ENCODE results near the gene RNF214. TPM values are rescaled to one million over a fixed set of nuclear protein-coding genes. Genes with fewer than 3 reads are reported as not detected.
A peak's percentile ranks its signal among the peaks of the same experiment; 100 is the strongest.

The RNF214 gene
- total and polyA plus RNA-seq, 2 of the 13 experiments (the other 11 are each of a cell fraction or from before 2014, with no cell fraction given) = 10.7 to 12.6 TPM

DNA sequence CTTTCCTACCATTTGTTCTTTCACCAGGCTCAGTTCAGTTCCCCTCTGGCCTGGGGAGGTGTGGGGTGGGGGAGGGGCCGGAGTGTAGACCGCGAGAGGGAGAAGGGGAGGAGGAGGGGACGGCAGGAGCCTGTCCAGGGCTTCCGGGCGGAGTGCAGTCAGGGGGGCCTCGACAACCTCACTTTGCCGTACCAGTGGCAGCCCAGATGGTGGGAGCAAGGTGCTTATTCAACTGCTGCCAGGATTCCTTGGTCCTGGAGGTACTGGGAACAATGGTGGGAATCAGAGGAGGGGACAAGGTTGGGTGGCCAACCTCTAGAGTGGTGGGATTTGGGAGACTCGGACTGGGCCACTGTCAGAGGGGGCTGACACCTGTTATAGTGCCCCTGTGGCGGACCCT lies 82.4 kb downstream of the RNF214 start:
- Histone ChIP-seq H3K27ac (ENCODE audit: extremely low read length, insufficient read depth, low read length) (no peak overlapping the region), H3K27me3 (ENCODE audit: control insufficient read depth in 1 of 2, insufficient read depth in 2 of 2, low read length in 2 of 2) (no peaks in the 10 kb centered on the region; a peak in 1 of 5 replicates), H3K79me2 (ENCODE audit: insufficient read depth, low read length) (peaks cover 4% of the 10 kb centered on the region), H3K4me1 (ENCODE audit: insufficient read depth, low read length) (peaks cover 63% of the 10 kb centered on the region), H3K9ac (ENCODE audit: insufficient read depth, low read depth, low read length) (peak overlapping the region; percentile 73), H3K4me3 (replicated peaks in 1 of 3; ENCODE audit: insufficient read depth in 1 of 3, low read depth in 2 of 3, low read length in 3 of 3) (peak overlapping the region; percentile 74 to 90 (median 88)), H3K36me3 (replicated peaks in 1 of 2; ENCODE audit: control insufficient read depth in 1 of 2, insufficient read depth in 2 of 2, low read length in 2 of 2) (no peaks in the 10 kb centered on the region), H3K9me3 (ENCODE audit: low read length) (no peaks in the 10 kb centered on the region), H4K20me1 (ENCODE audit: insufficient read depth, low read length) (no peaks in the 10 kb centered on the region), H2AFZ (ENCODE audit: low read length) (no peak overlapping the region), H3K4me2 (ENCODE audit: low read depth, low read length) (peak overlapping the region; percentile 100)
- ATAC-seq (peak; percentile 12), FAIRE-seq (no peak), DNase-seq (ENCODE audit: low spot score) (no peak)
- ChIA-PET POLR2A (interaction anchor here (2.2 to 5.8 kb wide), 2 partner anchors 12 to 13 kb away, joined by 18 to 62 read pairs; partner anchors contain the start of gene CEP164), CTCF (ENCODE audit: low intra/inter-chr PET ratio, low total read pairs) (no interaction called here)
- 5% methylated on average over 10 of the region's 10 CpGs for WGBS (ENCODE audit: low lambda C conversion rate)
- BruUV-seq (replicated peaks) = no TSS peak
- intact Hi-C loops (cut with micrococcal nuclease; ENCODE audit: unreplicated experiment) (loop anchor here (5.0 kb wide), 1 partner anchor 43 kb away; no protein-coding TSS in a partner anchor), in situ Hi-C loops (cut with HindIII; ENCODE audit: extremely low pct_ligation_motif_present, low pct_unique_long_range_greater_than_20kb) (loop anchor here (5.0 kb wide), 1 partner anchor 83 kb away; the partner anchor contains the start of genes PCSK7 and RNF214)
- no peak for TF ChIP-seq TCF7L2 (IDR thresholded peaks at IDR 0.05; ENCODE audit: low read depth, low read length)
- peak; percentile 16; the same call in 1 of the 2 replicates for TF ChIP-seq SP2 (CRISPR knock-in tag; IDR thresholded peaks at IDR 0.05)
- TF ChIP-seq, protein P1, sequence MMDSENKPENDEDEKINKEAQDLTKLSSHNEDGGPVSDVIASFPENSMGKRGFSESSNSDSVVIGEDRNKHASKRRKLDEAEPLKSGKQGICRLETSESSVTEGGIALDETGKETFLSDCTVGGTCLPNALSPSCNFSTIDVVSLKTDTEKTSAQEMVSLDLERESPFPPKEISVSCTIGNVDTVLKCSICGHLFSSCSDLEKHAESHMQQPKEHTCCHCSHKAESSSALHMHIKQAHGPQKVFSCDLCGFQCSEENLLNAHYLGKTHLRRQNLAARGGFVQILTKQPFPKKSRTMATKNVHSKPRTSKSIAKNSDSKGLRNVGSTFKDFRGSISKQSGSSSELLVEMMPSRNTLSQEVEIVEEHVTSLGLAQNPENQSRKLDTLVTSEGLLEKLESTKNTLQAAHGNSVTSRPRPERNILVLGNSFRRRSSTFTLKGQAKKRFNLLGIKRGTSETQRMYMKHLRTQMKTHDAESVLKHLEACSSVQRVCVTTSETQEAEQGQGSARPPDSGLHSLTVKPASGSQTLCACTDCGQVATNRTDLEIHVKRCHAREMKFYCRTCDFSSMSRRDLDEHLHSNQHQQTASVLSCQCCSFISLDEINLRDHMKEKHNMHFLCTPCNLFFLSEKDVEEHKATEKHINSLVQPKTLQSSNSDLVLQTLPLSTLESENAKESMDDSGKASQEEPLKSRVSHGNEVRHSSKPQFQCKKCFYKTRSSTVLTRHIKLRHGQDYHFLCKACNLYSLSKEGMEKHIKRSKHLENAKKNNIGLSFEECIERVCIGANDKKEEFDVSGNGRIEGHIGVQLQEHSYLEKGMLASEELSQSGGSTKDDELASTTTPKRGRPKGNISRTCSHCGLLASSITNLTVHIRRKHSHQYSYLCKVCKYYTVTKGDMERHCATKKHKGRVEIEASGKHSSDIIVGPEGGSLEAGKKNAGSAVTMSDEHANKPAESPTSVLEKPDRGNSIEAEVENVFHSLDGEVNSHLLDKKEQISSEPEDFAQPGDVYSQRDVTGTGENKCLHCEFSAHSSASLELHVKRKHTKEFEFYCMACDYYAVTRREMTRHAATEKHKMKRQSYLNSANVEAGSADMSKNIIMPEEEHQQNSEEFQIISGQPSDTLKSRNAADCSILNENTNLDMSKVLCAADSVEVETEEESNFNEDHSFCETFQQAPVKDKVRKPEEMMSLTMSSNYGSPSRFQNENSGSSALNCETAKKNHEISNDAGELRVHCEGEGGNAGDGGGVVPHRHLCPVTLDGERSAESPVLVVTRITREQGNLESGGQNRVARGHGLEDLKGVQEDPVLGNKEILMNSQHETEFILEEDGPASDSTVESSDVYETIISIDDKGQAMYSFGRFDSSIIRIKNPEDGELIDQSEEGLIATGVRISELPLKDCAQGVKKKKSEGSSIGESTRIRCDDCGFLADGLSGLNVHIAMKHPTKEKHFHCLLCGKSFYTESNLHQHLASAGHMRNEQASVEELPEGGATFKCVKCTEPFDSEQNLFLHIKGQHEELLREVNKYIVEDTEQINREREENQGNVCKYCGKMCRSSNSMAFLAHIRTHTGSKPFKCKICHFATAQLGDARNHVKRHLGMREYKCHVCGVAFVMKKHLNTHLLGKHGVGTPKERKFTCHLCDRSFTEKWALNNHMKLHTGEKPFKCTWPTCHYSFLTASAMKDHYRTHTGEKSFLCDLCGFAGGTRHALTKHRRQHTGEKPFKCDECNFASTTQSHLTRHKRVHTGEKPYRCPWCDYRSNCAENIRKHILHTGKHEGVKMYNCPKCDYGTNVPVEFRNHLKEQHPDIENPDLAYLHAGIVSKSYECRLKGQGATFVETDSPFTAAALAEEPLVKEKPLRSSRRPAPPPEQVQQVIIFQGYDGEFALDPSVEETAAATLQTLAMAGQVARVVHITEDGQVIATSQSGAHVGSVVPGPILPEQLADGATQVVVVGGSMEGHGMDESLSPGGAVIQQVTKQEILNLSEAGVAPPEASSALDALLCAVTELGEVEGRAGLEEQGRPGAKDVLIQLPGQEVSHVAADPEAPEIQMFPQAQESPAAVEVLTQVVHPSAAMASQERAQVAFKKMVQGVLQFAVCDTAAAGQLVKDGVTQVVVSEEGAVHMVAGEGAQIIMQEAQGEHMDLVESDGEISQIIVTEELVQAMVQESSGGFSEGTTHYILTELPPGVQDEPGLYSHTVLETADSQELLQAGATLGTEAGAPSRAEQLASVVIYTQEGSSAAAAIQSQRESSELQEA (CRISPR knock-in tag; IDR thresholded peaks at IDR 0.05; ENCODE audit: not compliant biosample characterization) = peak; percentile 26
- peak; percentile 38; the same call in 1 of the 2 replicates for TF ChIP-seq THAP11 (CRISPR knock-in tag; IDR thresholded peaks at IDR 0.05)
- TF ChIP-seq GABPB1 (CRISPR knock-in tag; IDR thresholded peaks at IDR 0.05) = peak; percentile 16; the same call in 1 of the 2 replicates
- TF ChIP-seq, protein P2, sequence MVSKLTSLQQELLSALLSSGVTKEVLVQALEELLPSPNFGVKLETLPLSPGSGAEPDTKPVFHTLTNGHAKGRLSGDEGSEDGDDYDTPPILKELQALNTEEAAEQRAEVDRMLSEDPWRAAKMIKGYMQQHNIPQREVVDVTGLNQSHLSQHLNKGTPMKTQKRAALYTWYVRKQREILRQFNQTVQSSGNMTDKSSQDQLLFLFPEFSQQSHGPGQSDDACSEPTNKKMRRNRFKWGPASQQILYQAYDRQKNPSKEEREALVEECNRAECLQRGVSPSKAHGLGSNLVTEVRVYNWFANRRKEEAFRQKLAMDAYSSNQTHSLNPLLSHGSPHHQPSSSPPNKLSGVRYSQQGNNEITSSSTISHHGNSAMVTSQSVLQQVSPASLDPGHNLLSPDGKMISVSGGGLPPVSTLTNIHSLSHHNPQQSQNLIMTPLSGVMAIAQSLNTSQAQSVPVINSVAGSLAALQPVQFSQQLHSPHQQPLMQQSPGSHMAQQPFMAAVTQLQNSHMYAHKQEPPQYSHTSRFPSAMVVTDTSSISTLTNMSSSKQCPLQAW (CRISPR knock-in tag; IDR thresholded peaks at IDR 0.05) = 0 out of 2 replicates have a peak, but pooled peaks have one; percentile 59
- TF ChIP-seq SAP130 (CRISPR knock-in tag; IDR thresholded peaks at IDR 0.05; ENCODE audit: low read depth) = peak; percentile 17; the same call in 1 of the 2 replicates
- TF ChIP-seq, protein P3, sequence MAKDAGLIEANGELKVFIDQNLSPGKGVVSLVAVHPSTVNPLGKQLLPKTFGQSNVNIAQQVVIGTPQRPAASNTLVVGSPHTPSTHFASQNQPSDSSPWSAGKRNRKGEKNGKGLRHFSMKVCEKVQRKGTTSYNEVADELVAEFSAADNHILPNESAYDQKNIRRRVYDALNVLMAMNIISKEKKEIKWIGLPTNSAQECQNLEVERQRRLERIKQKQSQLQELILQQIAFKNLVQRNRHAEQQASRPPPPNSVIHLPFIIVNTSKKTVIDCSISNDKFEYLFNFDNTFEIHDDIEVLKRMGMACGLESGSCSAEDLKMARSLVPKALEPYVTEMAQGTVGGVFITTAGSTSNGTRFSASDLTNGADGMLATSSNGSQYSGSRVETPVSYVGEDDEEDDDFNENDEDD (CRISPR knock-in tag; IDR thresholded peaks at IDR 0.05; ENCODE audit: borderline replicate concordance) = no peak
- TF ChIP-seq, protein P4, sequence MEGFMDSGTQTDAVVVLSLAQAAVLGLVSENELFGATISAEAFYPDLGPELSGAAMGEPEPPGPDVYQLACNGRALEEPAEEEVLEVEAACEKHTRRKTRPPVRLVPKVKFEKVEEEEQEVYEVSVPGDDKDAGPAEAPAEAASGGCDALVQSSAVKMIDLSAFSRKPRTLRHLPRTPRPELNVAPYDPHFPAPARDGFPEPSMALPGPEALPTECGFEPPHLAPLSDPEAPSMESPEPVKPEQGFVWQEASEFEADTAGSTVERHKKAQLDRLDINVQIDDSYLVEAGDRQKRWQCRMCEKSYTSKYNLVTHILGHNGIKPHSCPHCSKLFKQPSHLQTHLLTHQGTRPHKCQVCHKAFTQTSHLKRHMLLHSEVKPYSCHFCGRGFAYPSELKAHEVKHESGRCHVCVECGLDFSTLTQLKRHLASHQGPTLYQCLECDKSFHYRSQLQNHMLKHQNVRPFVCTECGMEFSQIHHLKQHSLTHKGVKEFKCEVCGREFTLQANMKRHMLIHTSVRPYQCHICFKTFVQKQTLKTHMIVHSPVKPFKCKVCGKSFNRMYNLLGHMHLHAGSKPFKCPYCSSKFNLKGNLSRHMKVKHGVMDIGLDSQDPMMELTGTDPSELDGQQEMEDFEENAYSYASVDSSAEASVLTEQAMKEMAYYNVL (CRISPR knock-in tag; IDR thresholded peaks at IDR 0.05; ENCODE audit: borderline replicate concordance) = 0 out of 2 replicates have a peak, but pooled peaks have one; percentile 36

Data from HepG2 (cell line).